Measurements from ENCODE around the gene CDHR2. TPM values are rescaled to one million over a fixed set of nuclear protein-coding genes. Genes with fewer than 3 reads are reported as not detected.

CDHR2 gene
- total and polyA plus RNA-seq, 2 of the 13 experiments (the other 11 are each of a cell fraction or from before 2014, with no cell fraction given): 17.9 to 20.9 TPM

DNA sequence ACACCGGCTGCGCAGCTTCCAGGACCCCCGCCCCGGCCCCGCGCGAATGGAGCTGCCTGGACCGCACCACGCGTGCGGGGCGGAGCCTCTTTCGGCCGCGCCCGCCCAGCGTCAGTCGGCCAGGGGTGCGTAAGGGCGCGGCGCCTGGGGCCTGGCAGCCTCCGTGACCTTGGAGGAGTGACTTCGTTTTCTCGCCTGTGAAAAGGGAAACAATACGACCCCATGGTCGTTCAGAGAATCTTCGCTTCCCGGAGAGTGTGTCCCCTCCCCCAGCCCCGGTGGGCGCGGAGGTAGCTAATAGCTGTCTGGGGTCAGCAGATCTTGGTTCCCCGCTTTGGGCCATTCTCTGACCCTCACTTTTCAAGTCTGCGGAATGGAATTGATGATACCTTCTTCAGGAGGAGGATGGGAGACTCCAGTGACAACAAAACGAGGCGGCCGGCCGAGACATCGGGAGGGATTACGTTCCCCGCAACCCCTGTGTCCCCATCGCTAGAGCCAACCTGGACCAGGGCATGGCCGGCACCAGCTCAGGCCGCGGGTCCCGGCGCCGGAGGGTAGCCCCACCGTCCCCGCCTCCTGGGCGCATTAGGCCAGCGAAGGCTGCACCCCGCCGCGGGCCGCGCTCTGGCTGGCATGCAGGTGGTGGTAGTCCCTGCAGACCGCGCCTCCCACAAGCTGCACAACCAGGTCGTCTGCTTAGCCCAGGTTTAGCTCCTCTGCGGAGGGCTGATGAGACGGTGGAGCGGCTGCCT lies 5.5 kb upstream of the CDHR2 start (continued):
- peak; percentile 60; the same call in 1 of the 2 replicates for TF ChIP-seq YEATS4 (CRISPR knock-in tag; IDR thresholded peaks at IDR 0.05; ENCODE audit: borderline replicate concordance)
- TF ChIP-seq, protein P1, sequence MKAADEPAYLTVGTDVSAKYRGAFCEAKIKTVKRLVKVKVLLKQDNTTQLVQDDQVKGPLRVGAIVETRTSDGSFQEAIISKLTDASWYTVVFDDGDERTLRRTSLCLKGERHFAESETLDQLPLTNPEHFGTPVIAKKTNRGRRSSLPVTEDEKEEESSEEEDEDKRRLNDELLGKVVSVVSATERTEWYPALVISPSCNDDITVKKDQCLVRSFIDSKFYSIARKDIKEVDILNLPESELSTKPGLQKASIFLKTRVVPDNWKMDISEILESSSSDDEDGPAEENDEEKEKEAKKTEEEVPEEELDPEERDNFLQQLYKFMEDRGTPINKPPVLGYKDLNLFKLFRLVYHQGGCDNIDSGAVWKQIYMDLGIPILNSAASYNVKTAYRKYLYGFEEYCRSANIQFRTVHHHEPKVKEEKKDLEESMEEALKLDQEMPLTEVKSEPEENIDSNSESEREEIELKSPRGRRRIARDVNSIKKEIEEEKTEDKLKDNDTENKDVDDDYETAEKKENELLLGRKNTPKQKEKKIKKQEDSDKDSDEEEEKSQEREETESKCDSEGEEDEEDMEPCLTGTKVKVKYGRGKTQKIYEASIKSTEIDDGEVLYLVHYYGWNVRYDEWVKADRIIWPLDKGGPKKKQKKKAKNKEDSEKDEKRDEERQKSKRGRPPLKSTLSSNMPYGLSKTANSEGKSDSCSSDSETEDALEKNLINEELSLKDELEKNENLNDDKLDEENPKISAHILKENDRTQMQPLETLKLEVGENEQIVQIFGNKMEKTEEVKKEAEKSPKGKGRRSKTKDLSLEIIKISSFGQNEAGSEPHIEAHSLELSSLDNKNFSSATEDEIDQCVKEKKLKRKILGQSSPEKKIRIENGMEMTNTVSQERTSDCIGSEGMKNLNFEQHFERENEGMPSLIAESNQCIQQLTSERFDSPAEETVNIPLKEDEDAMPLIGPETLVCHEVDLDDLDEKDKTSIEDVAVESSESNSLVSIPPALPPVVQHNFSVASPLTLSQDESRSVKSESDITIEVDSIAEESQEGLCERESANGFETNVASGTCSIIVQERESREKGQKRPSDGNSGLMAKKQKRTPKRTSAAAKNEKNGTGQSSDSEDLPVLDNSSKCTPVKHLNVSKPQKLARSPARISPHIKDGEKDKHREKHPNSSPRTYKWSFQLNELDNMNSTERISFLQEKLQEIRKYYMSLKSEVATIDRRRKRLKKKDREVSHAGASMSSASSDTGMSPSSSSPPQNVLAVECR (CRISPR knock-in tag; IDR thresholded peaks at IDR 0.05; ENCODE audit: borderline replicate concordance): peak; percentile 41; the same call in 1 of the 2 replicates
- 0 out of 2 replicates have a peak, but pooled peaks have one; percentile 36 for TF ChIP-seq PCBP1 (IDR thresholded peaks at IDR 0.05; ENCODE audit: borderline replicate concordance, low read depth, low read length)
- TF ChIP-seq ZNF776 (CRISPR knock-in tag; IDR thresholded peaks at IDR 0.05): peak; percentile 46; the same call in 1 of the 2 replicates
- TF ChIP-seq, protein P2, sequence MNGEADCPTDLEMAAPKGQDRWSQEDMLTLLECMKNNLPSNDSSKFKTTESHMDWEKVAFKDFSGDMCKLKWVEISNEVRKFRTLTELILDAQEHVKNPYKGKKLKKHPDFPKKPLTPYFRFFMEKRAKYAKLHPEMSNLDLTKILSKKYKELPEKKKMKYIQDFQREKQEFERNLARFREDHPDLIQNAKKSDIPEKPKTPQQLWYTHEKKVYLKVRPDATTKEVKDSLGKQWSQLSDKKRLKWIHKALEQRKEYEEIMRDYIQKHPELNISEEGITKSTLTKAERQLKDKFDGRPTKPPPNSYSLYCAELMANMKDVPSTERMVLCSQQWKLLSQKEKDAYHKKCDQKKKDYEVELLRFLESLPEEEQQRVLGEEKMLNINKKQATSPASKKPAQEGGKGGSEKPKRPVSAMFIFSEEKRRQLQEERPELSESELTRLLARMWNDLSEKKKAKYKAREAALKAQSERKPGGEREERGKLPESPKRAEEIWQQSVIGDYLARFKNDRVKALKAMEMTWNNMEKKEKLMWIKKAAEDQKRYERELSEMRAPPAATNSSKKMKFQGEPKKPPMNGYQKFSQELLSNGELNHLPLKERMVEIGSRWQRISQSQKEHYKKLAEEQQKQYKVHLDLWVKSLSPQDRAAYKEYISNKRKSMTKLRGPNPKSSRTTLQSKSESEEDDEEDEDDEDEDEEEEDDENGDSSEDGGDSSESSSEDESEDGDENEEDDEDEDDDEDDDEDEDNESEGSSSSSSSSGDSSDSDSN (CRISPR knock-in tag; IDR thresholded peaks at IDR 0.05): peak; percentile 80
- TF ChIP-seq HIVEP1 (CRISPR knock-in tag; IDR thresholded peaks at IDR 0.05): peak; percentile 30; the same call in 1 of the 2 replicates

All from HepG2 (cell line).